HepG2 (cell line): ENCODE measurements around the gene PIP5KL1. TPM values are rescaled to one million over a fixed set of nuclear protein-coding genes. Genes with fewer than 3 reads are reported as not detected.

Experiments used
- BATF2 ChIP-seq: sonication (generic); formaldehyde crosslinking; IDR thresholded peaks from 2 replicates; pipeline ENCODE4 v1.8.0; 2022; ENCODE audit warnings: mild to moderate bottlenecking, missing genetic modification reagents, moderate library complexity
- CHD4 ChIP-seq: fragments of 200-600 bp; sonication (generic); IDR thresholded peaks from 2 replicates; pipeline ENCODE4 v1.7.0; 2017; ENCODE audit warnings: mild to moderate bottlenecking, low read length, borderline replicate concordance
- EED ChIP-seq: sonication (generic); formaldehyde crosslinking; IDR thresholded peaks from 2 replicates; pipeline ENCODE4 v1.5.0; 2020; ENCODE audit warnings: mild to moderate bottlenecking, missing genetic modification reagents
- GPN1 ChIP-seq: sonication (generic); formaldehyde crosslinking; IDR thresholded peaks from 2 replicates; pipeline ENCODE4 v1.5.1; 2020; ENCODE audit warnings: missing genetic modification reagents, borderline replicate concordance
- GZF1 ChIP-seq: sonication (generic); formaldehyde crosslinking; IDR thresholded peaks from 2 replicates; pipeline ENCODE4 v1.5.1; 2020; ENCODE audit warnings: mild to moderate bottlenecking, missing genetic modification reagents
- HHEX ChIP-seq: IDR thresholded peaks from 2 replicates; pipeline ENCODE4 v1.6.1; 2016; ENCODE audit warnings: control low read depth
- NR2F6 ChIP-seq, 2 experiments: IDR thresholded peaks; 2 replicates each; pipeline ENCODE4 v1.6.1; 2016; ENCODE audit warnings: antibody characterized with exemption in 1 of 2, mild to moderate bottlenecking in 1 of 2
- PLSCR1 ChIP-seq: sonication (generic); formaldehyde crosslinking; IDR thresholded peaks from 2 replicates; pipeline ENCODE4 v1.5.0; 2020; ENCODE audit warnings: missing genetic modification reagents, mild to moderate bottlenecking, borderline replicate concordance
- TBL1XR1 ChIP-seq: fragments of 150-350 bp; IDR thresholded peaks from 2 replicates; pipeline ENCODE4 v1.6.1; 2014; ENCODE audit warnings: borderline replicate concordance, low read length; ENCODE audit not compliant: partially characterized antibody
- TGIF2 ChIP-seq: IDR thresholded peaks from 2 replicates; pipeline ENCODE4 v1.6.1; 2016; ENCODE audit warnings: control low read depth, missing compliant biosample characterization
- TRIM24 ChIP-seq: sonication (generic); formaldehyde crosslinking; IDR thresholded peaks from 2 replicates; pipeline ENCODE4 v1.8.0; 2022; ENCODE audit warnings: mild to moderate bottlenecking, missing genetic modification reagents
- XRCC5 ChIP-seq: fragments of 200-400 bp; formaldehyde crosslinking; optimal IDR thresholded peaks from 2 replicates; pipeline ENCODE3; 2017; ENCODE audit warnings: mild to moderate bottlenecking, low read length
- ZC3H13 ChIP-seq: sonication (generic); formaldehyde crosslinking; IDR thresholded peaks from 2 replicates; pipeline ENCODE4 v1.8.1; 2023; ENCODE audit warnings: mild to moderate bottlenecking, missing genetic modification reagents, moderate library complexity
- ZFY ChIP-seq: sonication (generic); formaldehyde crosslinking; IDR thresholded peaks from 2 replicates; pipeline ENCODE4 v1.4.0; 2020; ENCODE audit warnings: missing genetic modification reagents
- ZNF142 ChIP-seq: sonication (generic); formaldehyde crosslinking; IDR thresholded peaks from 2 replicates; pipeline ENCODE4 v1.4.0; 2020; ENCODE audit warnings: missing genetic modification reagents
- ZNF296 ChIP-seq: sonication (generic); formaldehyde crosslinking; conservative IDR thresholded peaks from 2 replicates; pipeline ENCODE4 v1.5.0; 2020; ENCODE audit warnings: mild to moderate bottlenecking, missing genetic modification reagents
- ZNF383 ChIP-seq: sonication (generic); formaldehyde crosslinking; IDR thresholded peaks from 2 replicates; pipeline ENCODE4 v1.4.0; 2020; ENCODE audit warnings: missing genetic modification reagents, mild to moderate bottlenecking, borderline replicate concordance
- ZNF615 ChIP-seq: sonication (generic); formaldehyde crosslinking; IDR thresholded peaks from 2 replicates; pipeline ENCODE4 v1.5.0; 2020; ENCODE audit warnings: mild to moderate bottlenecking, missing genetic modification reagents, borderline replicate concordance
- ZNF770 ChIP-seq: sonication (generic); formaldehyde crosslinking; IDR thresholded peaks from 2 replicates; pipeline ENCODE4 v1.5.0; 2020; ENCODE audit warnings: mild to moderate bottlenecking, missing genetic modification reagents
- ZNF775 ChIP-seq: sonication (generic); formaldehyde crosslinking; IDR thresholded peaks from 2 replicates; pipeline ENCODE4 v1.4.0; 2020; ENCODE audit warnings: missing genetic modification reagents, mild to moderate bottlenecking, moderate library complexity, borderline replicate concordance
- polyA plus RNA-seq, 8 experiments: library from polyadenylated mRNA; depleted of rRNA in 3 of 8; stranded (reverse) in 7 of 8; unstranded in 1 of 8; fragments of >200 nt; fragmentation: Illumina TruSeq in 4 of 8; extraction: Trizol in 4 of 8; gene quantifications; 2 replicates each; pipeline versions ENCODE4 v1.2.1 to v1.2.3, GENCODE V29; 2011 to 2016; ENCODE audit warnings: low read depth in 4 of 8, missing spikeins in 1 of 8, mixed read lengths in 1 of 8; ENCODE audit not compliant: insufficient read depth in 1 of 8
- total RNA-seq, 5 experiments: library from RNA; depleted of rRNA; stranded (reverse); fragments of >200 nt; fragmentation: Illumina TruSeq; extraction: Trizol; gene quantifications; 2 replicates each; pipeline ENCODE4 v1.2.3, GENCODE V29; 2016; ENCODE audit warnings: low read depth in 1 of 5

Gene PIP5KL1
- total and polyA plus RNA-seq, 2 of the 13 experiments (the other 11 are each of a cell fraction or from before 2014, with no cell fraction given) = 0.20 to 0.49 TPM

GRCh38 chr9:127915801-127916719 is 14.5 kb downstream of the PIP5KL1 start (continued):
- no peak for TF ChIP-seq XRCC5
- TF ChIP-seq ZFY (CRISPR knock-in tag) = no peak
- no peak for TF ChIP-seq GPN1 (CRISPR knock-in tag)
- TF ChIP-seq PLSCR1 (CRISPR knock-in tag) = no peak
- TF ChIP-seq TBL1XR1 = no peak
- TF ChIP-seq NR2F6 (IDR thresholded peaks at IDR 0.05) = no peak
- peak; percentile 22; the same call in 1 of the 2 replicates for TF ChIP-seq NR2F6 (CRISPR knock-in tag; IDR thresholded peaks at IDR 0.05)
- TF ChIP-seq HHEX (CRISPR knock-in tag) = no peak
- TF ChIP-seq ZC3H13 (CRISPR knock-in tag) = no peak
- TF ChIP-seq ZNF296 (CRISPR knock-in tag) = no peak
- TF ChIP-seq TRIM24 (CRISPR knock-in tag) = no peak
- TF ChIP-seq ZNF770 (CRISPR knock-in tag) = no peak; the same call in 1 of the 2 replicates
- no peak for TF ChIP-seq CHD4
- TF ChIP-seq GZF1 (CRISPR knock-in tag) = no peak
- no peak for TF ChIP-seq TGIF2 (CRISPR knock-in tag)
- TF ChIP-seq BATF2 = no peak
- no peak for TF ChIP-seq ZNF383 (CRISPR knock-in tag)
- no peak for TF ChIP-seq ZNF775 (CRISPR knock-in tag)
- no peak for TF ChIP-seq EED (CRISPR knock-in tag)
- 0 out of 2 replicates have a peak, but pooled peaks have one; percentile 53 for TF ChIP-seq ZNF142 (CRISPR knock-in tag)
- no peak for TF ChIP-seq ZNF615
